Prostate gland (tissue), 2 donors: ENCODE measurements around the gene METRNL.

ENCODE experiments used
- POLR2A ChIP-seq: fragments of 450-650 bp; IDR thresholded peaks from one replicate; pipeline ENCODE4 v1.6.1; 2016; ENCODE audit warnings: antibody characterized with exemption, mild to moderate bottlenecking
- POLR2AphosphoS5 ChIP-seq: sonication (generic); formaldehyde crosslinking; IDR thresholded peaks from one replicate; pipeline ENCODE4 v1.6.1; 2017; ENCODE audit warnings: antibody characterized with exemption
- TF ChIP-seq, protein P1 (sequence below), 4 experiments: fragments of 200-600 bp in 2 of 4; fragments of 450-650 bp in 2 of 4; sonication (generic) in 2 of 4; IDR thresholded peaks; 1 replicate in 3 of 4; 2 replicates in 1 of 4; pipeline ENCODE4 v1.5.1; 2016 to 2019; ENCODE audit warnings: antibody characterized with exemption in 4 of 4, mild to moderate bottlenecking in 2 of 4, moderate library complexity in 2 of 4

DNA sequence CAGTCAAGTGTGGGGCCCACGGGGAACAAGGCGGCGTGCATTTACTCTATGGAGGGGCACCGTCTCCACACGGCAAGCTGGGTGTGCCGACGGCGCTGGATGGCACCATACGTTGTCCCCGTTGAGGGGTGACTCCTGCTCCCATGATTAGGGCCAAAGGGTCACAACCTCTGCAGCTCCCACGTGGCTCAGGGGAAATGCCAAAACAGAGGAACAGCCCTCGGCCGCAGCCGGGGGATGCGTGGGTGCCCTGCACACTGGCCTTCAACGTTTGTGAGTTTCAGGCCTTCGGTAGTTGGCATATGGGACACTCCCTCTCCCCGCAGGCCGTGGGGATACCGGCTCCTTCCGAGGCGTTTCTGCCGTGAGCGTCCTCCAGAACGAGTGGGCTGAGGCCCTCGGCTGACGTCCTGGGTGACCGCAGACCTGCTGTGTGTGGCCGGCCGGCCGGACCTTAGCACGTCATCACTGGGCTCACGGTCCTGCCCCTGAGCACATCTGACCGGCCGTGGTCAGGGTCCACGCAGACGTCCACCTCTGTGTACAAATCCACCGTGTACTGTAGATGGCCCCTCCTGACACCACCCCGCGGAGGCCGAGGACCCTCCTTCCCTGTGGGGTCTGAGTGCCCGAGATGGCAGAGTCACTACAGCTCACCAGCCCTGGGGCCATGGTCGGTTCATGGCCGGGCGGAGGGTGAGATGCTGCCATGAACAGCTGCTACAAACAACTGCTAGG, 4.8 kb upstream of the METRNL start:
- TF ChIP-seq, protein P1, sequence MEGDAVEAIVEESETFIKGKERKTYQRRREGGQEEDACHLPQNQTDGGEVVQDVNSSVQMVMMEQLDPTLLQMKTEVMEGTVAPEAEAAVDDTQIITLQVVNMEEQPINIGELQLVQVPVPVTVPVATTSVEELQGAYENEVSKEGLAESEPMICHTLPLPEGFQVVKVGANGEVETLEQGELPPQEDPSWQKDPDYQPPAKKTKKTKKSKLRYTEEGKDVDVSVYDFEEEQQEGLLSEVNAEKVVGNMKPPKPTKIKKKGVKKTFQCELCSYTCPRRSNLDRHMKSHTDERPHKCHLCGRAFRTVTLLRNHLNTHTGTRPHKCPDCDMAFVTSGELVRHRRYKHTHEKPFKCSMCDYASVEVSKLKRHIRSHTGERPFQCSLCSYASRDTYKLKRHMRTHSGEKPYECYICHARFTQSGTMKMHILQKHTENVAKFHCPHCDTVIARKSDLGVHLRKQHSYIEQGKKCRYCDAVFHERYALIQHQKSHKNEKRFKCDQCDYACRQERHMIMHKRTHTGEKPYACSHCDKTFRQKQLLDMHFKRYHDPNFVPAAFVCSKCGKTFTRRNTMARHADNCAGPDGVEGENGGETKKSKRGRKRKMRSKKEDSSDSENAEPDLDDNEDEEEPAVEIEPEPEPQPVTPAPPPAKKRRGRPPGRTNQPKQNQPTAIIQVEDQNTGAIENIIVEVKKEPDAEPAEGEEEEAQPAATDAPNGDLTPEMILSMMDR (IDR thresholded peaks at IDR 0.05): no peak
- TF ChIP-seq POLR2A (no peak), POLR2AphosphoS5 (no peak)
